Chondrocyte (in vitro differentiated cells): Measurements from ENCODE around the gene FEN1. TPM values are rescaled to one million over a fixed set of nuclear protein-coding genes. Genes with fewer than 3 reads are reported as not detected.
A peak's percentile ranks its signal among the peaks of the same experiment; 100 is the strongest.

Experiments
- DNase-seq: peaks from one replicate; pipeline ENCODE4 v3.0.0; 2021; ENCODE audit warnings: mixed read lengths, low spot score
- H3K27ac Mint-ChIP-seq: one replicate; pipeline ENCODE4 v1.8.0; 2021; ENCODE audit warnings: mild to moderate bottlenecking, moderate library complexity, mixed read lengths; ENCODE audit not compliant: unreplicated experiment
- H3K27me3 Mint-ChIP-seq: 2 replicates; pipeline ENCODE4 v1.8.0; 2021; ENCODE audit warnings: low read depth, mixed read lengths
- H3K36me3 Mint-ChIP-seq: 2 replicates; pipeline ENCODE4 v1.8.0; 2021; ENCODE audit warnings: low read depth, mixed read lengths
- H3K4me1 Mint-ChIP-seq: 2 replicates; pipeline ENCODE4 v1.8.0; 2021; ENCODE audit warnings: low read depth, mild to moderate bottlenecking, mixed read lengths
- H3K4me3 Mint-ChIP-seq: one replicate; pipeline ENCODE4 v1.8.0; 2021; ENCODE audit warnings: mild to moderate bottlenecking, moderate library complexity, mixed read lengths; ENCODE audit not compliant: unreplicated experiment
- H3K9me3 Mint-ChIP-seq: 2 replicates; pipeline ENCODE4 v1.8.0; 2021; ENCODE audit warnings: low read depth, mixed read lengths
- CTCF ChIP-seq: fragments of 200-600 bp; sonication (generic); IDR thresholded peaks from 2 replicates; pipeline ENCODE4 v1.5.0; 2021; ENCODE audit warnings: antibody characterized with exemption, mild to moderate bottlenecking, moderate library complexity
- total RNA-seq: library from RNA; stranded (reverse); gene quantifications from 3 replicates; pipeline ENCODE4 v1.2.1, GENCODE V29; 2021

FEN1 gene
- total RNA-seq, 1 donor from 2014 or later: 12.6 TPM

GRCh38 chr11:61746442-61747191, 46.1 kb upstream of the FEN1 start:
- Mint-ChIP-seq H3K27ac (no peak overlapping the region), H3K27me3 (peaks cover 4% of the 10 kb centered on the region), H3K36me3 (peaks cover 7% of the 10 kb centered on the region), H3K4me3 (no peak overlapping the region), H3K9me3 (no peaks in the 10 kb centered on the region), H3K4me1 (peaks cover 3% of the 10 kb centered on the region)
- TF ChIP-seq CTCF: no peak
- no peak for DNase-seq

- Mint-ChIP-seq H3K4me3 (no peak overlapping the region), H3K9me3 (no peaks in the 10 kb centered on the region), H3K36me3 (peaks cover 3% of the 10 kb centered on the region), H3K4me1 (peaks cover 3% of the 10 kb centered on the region), H3K27ac (no peak overlapping the region), H3K27me3 (peaks cover 4% of the 10 kb centered on the region)
- no peak for DNase-seq
- peak; percentile 91 for TF ChIP-seq CTCF
Measured at GRCh38 chr11:61747192-61747966, 45.3 kb upstream of the FEN1 start.

GRCh38 chr11:61747967-61748285, 44.8 kb upstream of the FEN1 start:
- Mint-ChIP-seq H3K9me3 (no peaks in the 10 kb centered on the region), H3K4me1 (peaks cover 4% of the 10 kb centered on the region)
- no peak for DNase-seq

GRCh38 chr11:61749591-61750217, 43.0 kb upstream of the FEN1 start:
- H3K27me3 Mint-ChIP-seq: peaks cover 4% of the 10 kb centered on the region
- no peak for DNase-seq
- H3K4me3 Mint-ChIP-seq: no peak overlapping the region
- no peak overlapping the region for H3K27ac Mint-ChIP-seq
- H3K36me3 Mint-ChIP-seq: no peaks in the 10 kb centered on the region
- H3K4me1 Mint-ChIP-seq: peaks cover 6% of the 10 kb centered on the region
- no peaks in the 10 kb centered on the region for H3K9me3 Mint-ChIP-seq
- no peak for TF ChIP-seq CTCF

More at GRCh38 chr11:61747967-61748285, 44.8 kb upstream of the FEN1 start:
- peak; percentile 39 for TF ChIP-seq CTCF
- Mint-ChIP-seq H3K4me3 (no peak overlapping the region), H3K27ac (no peak overlapping the region), H3K36me3 (peaks cover 2% of the 10 kb centered on the region), H3K27me3 (peaks cover 4% of the 10 kb centered on the region)

GRCh38 chr11:61750631-61751273, 42.0 kb upstream of the FEN1 start:
- no peak overlapping the region for H3K4me3 Mint-ChIP-seq
- H3K36me3 Mint-ChIP-seq: no peaks in the 10 kb centered on the region
- H3K27me3 Mint-ChIP-seq: peaks cover 4% of the 10 kb centered on the region
- DNase-seq: no peak
- no peak for TF ChIP-seq CTCF
- no peaks in the 10 kb centered on the region for H3K9me3 Mint-ChIP-seq
- no peak overlapping the region for H3K27ac Mint-ChIP-seq
- peaks cover 6% of the 10 kb centered on the region for H3K4me1 Mint-ChIP-seq
